Raji (cell line): Measurements from ENCODE around the gene ISYNA1.

Experiments used
- POLR2A ChIP-seq: IDR thresholded peaks from 2 replicates; pipeline ENCODE4 v1.6.1; 2011; ENCODE audit warnings: low read depth, low read length, control low read depth; ENCODE audit not compliant: insufficient read depth

The ISYNA1 gene

GRCh38 chr19:18424122-18424889 is 13.6 kb downstream of the ISYNA1 start:
- no peak for TF ChIP-seq POLR2A

GRCh38 chr19:18423258-18424020 is 14.5 kb downstream of the ISYNA1 start:
- TF ChIP-seq POLR2A = no peak

- TF ChIP-seq POLR2A = no peak
Observed at GRCh38 chr19:18422530-18423191, 15.3 kb downstream of the ISYNA1 start.

- no peak for TF ChIP-seq POLR2A
Observed at GRCh38 chr19:18421371-18421959, 16.5 kb downstream of the ISYNA1 start.

- TF ChIP-seq POLR2A = no peak
Observed at GRCh38 chr19:18420930-18421329, 17.0 kb downstream of the ISYNA1 start.

GRCh38 chr19:18419699-18420460 is 18.1 kb downstream of the ISYNA1 start:
- no peak for TF ChIP-seq POLR2A

- TF ChIP-seq POLR2A = 0 out of 2 replicates have a peak, but pooled peaks have one; percentile 25
Observed at GRCh38 chr19:18419195-18419698, 18.7 kb downstream of the ISYNA1 start, which contains the start of gene SSBP4. Gene SSBP4 (plus strand): TSS chr19:18419398. CDS start chr19:18419649, 251 bp downstream.

- no peak for TF ChIP-seq POLR2A
Observed at GRCh38 chr19:18418483-18419194, 19.3 kb downstream of the ISYNA1 start.

GRCh38 chr19:18418029-18418482 is 19.9 kb downstream of the ISYNA1 start:
- TF ChIP-seq POLR2A = no peak

- no peak for TF ChIP-seq POLR2A
Observed at GRCh38 chr19:18417250-18418028, 20.5 kb downstream of the ISYNA1 start.

GRCh38 chr19:18416778-18417249 is 21.1 kb downstream of the ISYNA1 start:
- no peak for TF ChIP-seq POLR2A

GRCh38 chr19:18415178-18415867 is 22.6 kb downstream of the ISYNA1 start:
- TF ChIP-seq POLR2A = no peak

GRCh38 chr19:18414504-18415177 is 23.3 kb downstream of the ISYNA1 start:
- TF ChIP-seq POLR2A = no peak
